ENCODE results near the gene CHST11.
A peak's percentile ranks its signal among the peaks of the same experiment; 100 is the strongest.

CHST11 gene

GRCh38 chr12:104456417-104456949, at the start of gene CHST11:
Gene CHST11 (plus strand): TSS chr12:104456948.
- peak; percentile 89 for DNase-seq

GRCh38 chr12:104407438-104407837, 49.3 kb upstream of the CHST11 start:
- DNase-seq, result no peak

- no peak for DNase-seq
These were observed 48.8 kb upstream of the CHST11 start for GRCh38 chr12:104407922-104408321.

GRCh38 chr12:104410326-104410725, 46.4 kb upstream of the CHST11 start:
- no peak for DNase-seq

- DNase-seq, result no peak
These were observed 46.0 kb upstream of the CHST11 start for GRCh38 chr12:104410786-104411185.

- no peak for DNase-seq
These were observed 44.7 kb upstream of the CHST11 start for GRCh38 chr12:104411826-104412641.

GRCh38 chr12:104412681-104413080, 44.1 kb upstream of the CHST11 start:
- no peak for DNase-seq

GRCh38 chr12:104413330-104413729, 43.4 kb upstream of the CHST11 start:
- no peak for DNase-seq

GRCh38 chr12:104414581-104415341, 42.0 kb upstream of the CHST11 start:
- no peak for DNase-seq

GRCh38 chr12:104415342-104415980, 41.3 kb upstream of the CHST11 start:
- no peak for DNase-seq

- DNase-seq, result no peak
These were observed 40.6 kb upstream of the CHST11 start for GRCh38 chr12:104416136-104416535.

- DNase-seq, result no peak
These were observed 40.2 kb upstream of the CHST11 start for GRCh38 chr12:104416585-104416984.

- DNase-seq, result no peak
These were observed 37.0 kb upstream of the CHST11 start for GRCh38 chr12:104419717-104420116.

GRCh38 chr12:104420868-104421267, 35.9 kb upstream of the CHST11 start:
- DNase-seq, result peak; percentile 67

- DNase-seq, result no peak
These were observed 35.4 kb upstream of the CHST11 start for GRCh38 chr12:104421343-104421742.

- DNase-seq, result no peak
These were observed 34.3 kb upstream of the CHST11 start for GRCh38 chr12:104422441-104422840.

GRCh38 chr12:104423273-104423672, 33.5 kb upstream of the CHST11 start:
- DNase-seq, result no peak

GRCh38 chr12:104423809-104424208, 32.9 kb upstream of the CHST11 start:
- no peak for DNase-seq

- no peak for DNase-seq
These were observed 31.8 kb upstream of the CHST11 start for GRCh38 chr12:104424955-104425354.

GRCh38 chr12:104425614-104426013, 31.1 kb upstream of the CHST11 start:
- no peak for DNase-seq

GRCh38 chr12:104426926-104427546, 29.7 kb upstream of the CHST11 start:
- DNase-seq, result peak; percentile 9

GRCh38 chr12:104427547-104427938, 29.2 kb upstream of the CHST11 start:
- peak; percentile 59 for DNase-seq

- no peak for DNase-seq
These were observed 23.7 kb upstream of the CHST11 start for GRCh38 chr12:104433061-104433460.

All from activated CD4-positive, alpha-beta T cell treated with anti-CD3 and anti-CD28 coated beads, Interleukin-10, Interleukin-2, amounts not matched to agents 100 ng/mL and 50 ng/mL, durations not matched to agents 16 hours and 8 hours (primary cell).